Right forelimb (tissue), 1 donor: ENCODE data around the gene DPEP2.
A peak's percentile ranks its signal among the peaks of the same experiment; 100 is the strongest.
"Not testable (repeated sequence)": the region's sequence is repeated elsewhere in the genome, so short reads cannot be mapped to it uniquely, and the experiment has no call there.

ENCODE experiments used
- DNase-seq: peaks from one replicate; pipeline ENCODE4 v3.0.0-alpha.2; 2018

DPEP2 gene

DNA sequence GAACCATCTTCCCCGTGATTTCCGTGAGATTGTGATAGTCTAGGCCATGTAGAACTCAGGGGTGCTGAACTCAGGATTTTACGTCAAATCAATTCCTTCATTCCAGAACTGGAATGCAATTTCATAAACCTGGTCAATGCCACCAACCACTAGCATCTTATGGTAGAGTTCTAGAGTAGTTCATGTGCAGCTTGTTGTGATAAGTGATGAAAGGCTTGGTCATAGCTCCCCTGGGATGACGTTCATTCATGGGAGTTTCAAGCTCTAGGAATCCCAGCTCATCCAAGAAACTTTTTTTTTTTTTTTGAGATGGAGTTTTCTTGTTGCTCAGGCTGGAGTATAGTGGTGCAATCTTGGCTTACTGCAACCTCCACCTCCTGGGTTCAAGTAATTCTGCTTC is 3.7 kb upstream of the DPEP2 start:
- DNase-seq = no peak

DNA sequence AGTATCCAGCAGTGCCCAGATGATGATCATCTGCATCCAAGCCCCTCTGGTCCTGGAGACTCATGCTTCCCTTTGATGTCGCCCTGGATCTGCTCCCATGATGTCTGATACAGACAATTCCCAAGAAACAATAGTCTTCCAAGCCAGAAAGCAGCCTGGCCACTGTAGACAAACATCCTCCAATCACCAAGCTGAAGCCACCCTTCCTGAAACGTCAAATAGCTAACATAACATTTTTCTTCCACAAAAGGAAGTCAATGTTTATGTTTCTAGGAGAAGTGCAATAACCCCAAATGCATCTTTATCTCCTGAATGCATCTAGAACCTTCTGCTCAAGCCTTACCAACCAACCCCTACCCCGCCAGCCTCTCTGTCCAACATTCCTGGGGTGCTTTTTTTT is 1.2 kb upstream of the DPEP2 start:
- no peak for DNase-seq

DNA sequence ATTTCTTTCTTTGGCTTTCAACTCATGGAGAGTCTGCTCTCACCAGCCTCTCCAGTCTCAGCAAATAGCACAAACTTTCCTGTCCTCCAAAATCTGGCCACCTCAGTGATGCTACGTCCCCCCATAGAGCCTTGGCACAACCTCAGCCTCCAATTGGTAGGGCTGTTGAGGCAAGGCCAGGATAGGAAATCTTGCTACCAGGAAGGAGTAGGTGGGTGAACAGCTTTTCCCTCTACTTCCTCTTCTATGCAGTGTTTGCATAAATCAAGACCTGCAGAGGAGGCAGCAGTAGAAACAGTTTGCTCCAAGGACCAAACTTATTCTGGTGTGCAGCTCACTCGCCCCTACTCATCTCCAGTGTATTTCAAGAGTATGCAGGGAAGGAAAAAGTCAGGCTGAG is 701 bp upstream of the DPEP2 start:
- no peak for DNase-seq

DNA sequence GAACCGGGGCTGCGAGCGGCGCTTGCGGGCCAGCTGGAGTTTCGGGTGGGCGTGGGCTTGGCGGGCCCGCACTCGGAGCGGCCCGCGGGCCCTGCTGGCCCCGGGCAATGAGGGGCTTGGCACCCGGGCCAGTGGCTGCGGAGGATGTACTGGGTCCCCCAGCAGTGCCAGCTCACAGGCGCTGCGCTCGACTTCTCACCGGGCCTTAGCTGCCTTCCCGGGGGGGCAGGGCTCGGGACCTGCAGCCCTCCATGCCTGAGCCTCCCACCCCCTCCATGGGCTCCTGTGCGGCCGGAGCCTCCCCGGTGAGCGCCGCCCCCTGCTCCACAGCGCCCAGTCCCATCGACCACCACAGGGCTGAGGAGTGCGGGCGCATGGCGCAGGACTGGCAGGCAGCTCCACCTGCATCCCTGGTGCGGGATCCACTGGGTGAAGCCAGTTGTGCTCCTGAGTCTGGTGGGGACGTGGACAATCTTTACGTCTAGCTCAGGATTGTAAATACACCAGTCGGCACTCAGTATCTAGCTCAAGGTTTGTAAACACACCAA is 979 bp downstream of the DPEP2 start:
- DNase-seq = not testable (repeated sequence)

DNA sequence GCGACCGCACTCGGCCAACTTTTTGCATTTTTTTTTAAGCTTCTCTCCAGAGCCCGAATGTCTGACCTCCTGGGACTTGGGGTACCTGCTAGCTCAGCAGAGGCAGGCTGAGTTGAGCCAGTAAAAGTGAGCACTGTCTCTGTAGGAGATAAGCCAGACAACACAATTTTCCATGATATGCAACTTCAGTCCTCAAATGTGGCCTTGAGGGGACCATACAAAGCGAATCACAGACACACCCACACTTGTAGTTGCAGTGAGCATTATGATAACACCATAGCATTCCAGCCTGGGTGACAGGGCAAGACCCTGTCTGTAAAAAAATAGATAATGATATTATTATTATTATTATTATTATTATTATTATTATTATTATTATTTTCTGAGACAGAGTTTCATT is 2.6 kb downstream of the DPEP2 start:
- no peak for DNase-seq

DNA sequence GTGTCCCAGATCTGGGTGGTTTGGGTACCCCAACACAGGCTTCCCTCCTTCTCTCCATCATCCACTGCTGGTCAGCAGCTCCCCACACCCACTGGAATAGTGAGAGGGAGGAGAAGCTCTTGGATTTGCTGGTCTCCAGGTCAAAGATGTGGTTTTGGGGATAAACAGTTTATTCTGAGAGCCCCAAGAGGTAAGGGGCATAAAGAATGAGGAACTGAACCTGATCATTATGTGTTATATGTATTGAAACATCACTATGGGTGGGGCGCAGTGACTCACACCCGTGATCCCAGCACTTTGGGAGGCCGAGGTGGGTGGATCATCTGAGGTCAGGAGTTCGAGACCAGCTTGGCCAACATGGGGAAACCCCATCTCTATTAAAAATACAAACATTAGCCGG is 3.9 kb downstream of the DPEP2 start:
- no peak for DNase-seq

DNA sequence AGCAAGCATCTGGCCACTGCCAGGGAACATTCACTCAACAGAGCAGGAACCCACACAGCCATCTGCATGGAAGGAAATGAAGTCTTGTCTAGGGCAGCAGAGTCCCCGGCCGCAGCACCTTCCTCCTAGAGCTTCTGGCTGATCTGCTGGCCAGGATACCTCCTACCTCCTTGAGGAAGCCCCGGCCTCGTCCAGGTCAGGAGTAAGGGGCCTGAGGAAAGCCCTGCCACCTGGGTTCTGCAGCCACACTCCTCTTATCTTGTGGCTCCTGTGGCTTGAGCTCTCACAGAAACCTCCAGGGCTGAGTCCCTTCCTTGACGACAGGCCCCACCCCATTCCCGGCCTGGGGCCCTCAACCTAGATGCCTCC is 5.3 kb downstream of the DPEP2 start:
- not testable (repeated sequence) for DNase-seq

DNA sequence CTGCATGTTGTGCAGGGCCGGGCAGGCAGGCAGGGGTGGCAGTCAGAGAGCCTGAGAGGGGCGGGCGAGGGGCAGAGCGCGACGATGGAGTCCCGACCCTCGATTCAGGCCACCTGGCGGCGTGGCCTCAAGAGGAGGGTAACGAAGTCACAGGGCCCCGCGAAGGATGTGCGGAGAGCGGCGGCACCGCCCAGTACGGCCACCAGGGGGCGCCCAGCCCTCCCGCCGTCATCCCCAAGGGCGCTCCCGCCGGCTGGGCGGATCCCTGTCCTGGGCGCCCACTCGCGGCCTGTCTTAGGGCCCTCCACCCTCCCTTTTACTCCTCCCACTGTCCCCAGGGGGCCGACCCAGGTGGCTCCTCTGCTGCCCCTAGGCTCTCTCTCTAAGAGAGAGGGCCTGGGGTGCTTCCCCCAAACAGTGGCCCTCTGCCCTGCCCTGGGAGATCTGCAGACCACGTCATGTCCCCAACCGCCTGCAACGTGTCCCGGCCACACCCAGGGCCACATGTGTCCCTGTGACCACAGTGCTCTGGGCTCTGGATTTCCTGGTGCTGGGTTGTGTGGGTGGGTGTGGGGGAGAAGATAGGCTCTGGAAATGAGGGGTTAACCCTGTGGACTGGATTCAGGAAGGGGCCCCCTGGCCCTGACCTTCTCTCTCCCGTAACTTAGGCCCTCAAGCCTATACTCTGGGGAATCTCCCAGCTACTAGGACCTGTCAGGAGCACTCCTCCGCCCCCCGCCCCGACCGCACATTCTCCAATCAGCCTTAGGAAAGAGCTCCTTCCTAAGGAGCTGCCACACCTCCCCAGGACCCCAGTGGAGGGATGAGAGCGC is 5.9 kb downstream of the DPEP2 start:
- DNase-seq = peak; percentile 82

DNA sequence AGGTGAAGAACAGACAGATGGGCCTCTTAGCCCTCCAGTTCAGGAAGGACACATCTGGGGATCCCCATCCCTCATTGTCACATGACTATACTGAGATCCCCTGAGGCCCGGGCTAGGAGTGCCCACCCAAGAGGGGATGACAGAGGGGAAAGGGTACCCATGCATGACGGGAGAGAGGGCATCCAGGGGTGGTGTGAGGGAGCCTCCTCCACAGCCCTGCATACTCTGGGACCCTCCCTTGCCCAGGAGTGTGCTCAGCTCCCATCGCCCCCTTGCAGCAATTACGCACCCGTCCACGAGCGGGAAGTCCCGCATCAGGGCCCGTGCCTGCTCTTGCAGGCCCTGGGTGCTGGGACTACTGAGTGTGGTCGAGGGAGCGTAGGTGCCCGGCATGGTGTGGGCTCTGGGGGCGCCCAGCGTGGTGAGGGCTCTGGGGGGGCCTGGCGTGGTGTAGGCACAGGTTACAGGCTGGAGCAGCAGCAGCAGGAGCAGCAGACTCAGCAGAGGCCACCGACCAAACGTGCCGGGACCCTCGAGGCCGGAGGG is 6.5 kb downstream of the DPEP2 start:
- DNase-seq = no peak

DNA sequence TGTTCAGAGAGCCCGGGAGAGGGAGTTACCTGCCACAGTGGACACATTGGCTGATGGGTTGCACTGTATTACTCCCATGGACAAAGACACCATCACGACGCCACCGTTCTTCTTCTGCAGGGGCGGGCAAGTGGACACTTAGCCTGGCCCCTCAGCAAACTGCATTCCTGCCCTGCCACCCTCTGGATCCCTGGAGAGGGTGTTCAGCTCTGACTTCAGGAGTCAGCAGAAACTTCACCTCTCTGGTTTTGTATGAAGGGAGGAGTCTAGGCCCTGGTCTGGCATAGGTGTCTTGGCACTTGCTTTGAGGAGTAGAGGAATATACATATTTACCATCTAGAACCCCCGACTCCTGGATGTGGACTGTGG is 9.3 kb downstream of the DPEP2 start:
- DNase-seq = no peak

DNA sequence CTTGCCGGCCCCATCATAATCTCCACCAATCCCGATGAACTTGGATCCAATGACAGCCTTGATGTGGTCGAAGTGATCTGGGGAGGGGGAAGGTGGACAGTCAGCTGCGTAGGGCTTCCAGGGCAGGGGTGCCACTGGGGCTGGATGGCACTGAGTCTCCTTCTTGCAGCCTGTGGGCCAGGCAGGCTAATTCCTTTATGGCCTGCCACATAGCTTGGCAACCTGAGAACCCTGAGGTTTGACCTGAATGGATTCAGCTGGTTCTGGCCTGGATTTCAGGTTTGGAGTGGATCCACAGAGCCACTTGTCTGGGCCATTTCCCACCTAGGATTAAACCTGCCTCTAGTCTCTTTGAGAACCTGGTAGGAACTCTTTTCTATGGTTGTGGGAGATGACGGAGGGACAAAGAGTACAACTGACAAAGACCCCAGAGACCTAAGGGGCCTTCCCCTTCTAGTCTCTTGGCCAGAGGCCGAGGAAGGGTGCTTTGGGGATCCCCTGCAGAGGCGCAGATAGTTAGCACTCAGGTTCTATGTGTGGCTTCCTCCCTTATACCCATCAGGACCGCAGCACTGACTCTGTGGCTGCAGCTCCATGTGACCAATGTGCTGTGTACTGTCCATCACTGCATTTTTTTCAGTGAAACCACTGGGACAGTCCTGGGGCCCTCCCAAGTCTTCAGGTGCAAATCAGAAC is 9.8 kb downstream of the DPEP2 start:
- DNase-seq = no peak

DNA sequence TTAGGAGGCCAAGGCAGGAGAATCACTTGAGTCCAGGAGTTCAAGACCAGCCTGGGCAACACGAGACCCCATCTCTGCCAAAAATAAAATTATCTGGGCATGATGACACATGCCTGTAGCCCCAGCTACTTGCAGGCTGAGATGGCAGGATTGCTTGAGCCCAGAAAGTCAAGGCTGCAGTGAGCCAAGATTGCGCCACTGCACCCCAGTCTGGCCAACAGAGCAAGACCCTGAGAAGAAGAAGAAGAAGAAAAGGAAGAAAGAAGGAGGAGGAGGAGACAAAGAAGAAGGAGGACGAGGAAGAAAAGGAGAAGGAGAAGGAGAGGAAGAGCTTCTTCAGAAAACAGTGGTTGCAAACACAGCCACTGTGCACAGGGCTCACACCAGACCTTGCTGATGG is 10.6 kb downstream of the DPEP2 start:
- DNase-seq = no peak

DNA sequence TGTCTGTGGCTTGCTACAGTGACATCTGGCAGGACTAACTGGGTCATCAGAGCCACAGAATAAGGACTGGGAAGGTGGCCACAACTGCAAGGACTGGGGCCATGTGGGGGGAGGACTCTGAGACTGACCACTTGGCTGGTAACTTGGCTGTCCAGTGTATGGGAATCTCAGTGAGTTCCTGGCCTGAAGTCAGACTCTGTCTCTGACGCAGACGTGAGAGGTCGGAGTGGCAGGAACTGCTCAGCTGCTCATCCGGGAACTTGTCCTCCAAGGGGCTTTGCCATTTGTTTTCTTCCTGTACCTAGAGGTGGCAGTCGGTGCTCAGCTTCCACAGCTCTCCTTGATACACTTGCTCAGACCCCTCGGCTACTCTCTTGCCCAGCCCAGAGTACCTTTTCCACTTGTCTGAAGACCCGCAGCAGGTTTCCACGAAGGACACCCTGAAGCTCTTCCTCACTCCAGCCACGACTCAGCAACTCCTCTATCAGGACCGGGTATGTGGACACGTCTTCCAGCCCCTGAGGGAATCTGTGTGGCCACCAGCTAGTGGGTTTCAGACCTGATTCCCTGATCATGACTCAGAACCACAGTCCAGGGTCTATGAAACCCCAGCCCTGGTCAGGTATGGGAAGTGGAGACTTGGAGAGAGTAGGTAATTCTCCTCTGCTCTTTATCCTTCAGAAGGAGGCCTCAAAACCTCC is 11.7 kb downstream of the DPEP2 start:
- DNase-seq = no peak

DNA sequence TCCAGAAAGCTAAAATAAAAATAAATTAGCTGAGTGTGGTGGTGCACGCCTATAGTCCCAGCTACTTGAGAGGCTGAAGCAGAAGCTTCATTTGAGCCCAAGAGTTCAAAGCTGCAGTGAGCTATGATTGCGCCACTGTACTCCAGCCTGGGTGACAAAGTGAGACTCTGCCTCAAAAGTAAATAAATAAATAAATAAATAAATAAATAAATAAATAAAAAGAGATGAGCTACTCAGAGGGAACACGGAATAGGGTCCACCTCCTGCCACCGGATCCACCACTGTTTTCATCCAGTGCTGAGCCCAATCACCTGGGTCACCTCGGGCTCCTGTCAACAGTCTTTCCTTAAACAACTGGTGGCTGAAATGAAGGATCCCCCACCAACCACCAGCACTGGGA is 12.3 kb downstream of the DPEP2 start:
- no peak for DNase-seq

DNA sequence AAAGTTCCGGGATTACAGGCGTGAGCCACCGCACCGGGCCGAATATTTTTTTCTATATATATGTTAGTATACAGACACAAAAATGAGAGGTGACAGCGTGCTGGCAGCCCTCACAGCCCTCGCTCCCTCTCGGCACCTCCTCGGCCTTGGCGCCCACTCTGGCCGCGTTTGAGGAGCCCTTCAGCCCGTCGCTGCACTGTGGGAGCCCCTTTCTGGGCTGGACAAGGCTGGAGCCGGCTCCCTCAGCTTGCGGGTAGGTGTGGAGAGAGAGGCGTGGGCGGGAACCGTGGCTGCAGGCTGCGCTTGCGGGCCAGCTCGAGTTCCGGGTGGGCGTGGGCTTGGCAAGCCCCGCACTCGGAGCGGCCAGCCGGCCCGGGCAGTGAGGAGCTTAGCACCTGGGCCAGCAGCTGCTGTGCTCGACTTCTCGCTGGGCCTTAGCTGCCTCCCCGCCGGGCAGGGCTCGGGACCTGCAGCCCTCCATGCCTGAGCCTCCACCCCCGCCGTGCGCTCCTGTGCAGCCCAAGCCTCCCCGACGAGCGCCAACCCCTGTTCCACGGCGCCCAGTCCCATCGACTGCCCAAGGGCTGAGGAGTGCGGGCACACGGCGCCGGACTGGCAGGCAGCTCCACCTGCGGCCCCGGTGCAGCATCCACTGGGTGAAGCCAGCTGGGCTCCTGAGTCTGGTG is 17.1 kb downstream of the DPEP2 start:
- no peak for DNase-seq

DNA sequence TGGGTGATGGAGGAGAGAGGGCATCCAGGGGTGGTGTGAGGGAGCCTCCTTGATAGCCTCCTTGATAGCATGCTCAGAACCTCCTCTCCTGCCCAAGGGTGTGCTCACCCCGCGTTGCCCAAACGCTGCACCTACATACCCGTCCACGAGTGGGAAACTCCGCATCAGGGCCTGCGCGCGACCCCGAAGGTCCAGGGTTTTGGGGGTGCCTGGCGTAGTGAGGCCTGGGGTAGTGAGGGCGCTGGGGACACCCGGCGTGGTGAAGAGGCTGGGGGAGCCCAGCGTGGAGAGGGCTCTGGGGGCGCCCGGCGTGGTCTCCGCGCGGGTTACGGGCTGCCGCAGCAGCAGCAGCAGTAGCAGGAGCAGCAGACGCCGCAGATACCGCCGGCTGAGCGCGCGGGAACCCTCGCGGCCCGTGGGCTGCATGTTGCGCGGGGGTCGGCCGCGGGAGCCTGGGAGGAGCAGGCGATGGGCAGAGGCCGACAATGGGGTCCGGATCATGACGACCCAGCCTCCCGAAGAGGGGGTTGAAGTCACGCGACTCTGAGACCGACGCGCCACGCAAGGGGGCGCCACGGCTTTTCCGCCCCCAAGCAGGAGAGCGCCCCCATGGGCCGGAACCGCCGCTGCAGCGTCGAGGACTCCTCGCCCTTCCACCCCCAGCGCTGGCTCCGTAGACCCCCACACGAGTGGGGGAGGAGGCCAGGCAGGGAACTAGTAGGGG is 19.2 kb downstream of the DPEP2 start, which contains the start of gene DPEP3:
TSS of gene DPEP3 (minus strand) at position 545 of the 724 bp plus-strand sequence. CDS start at position 426, 119 bp downstream.
- no peak for DNase-seq

DNA sequence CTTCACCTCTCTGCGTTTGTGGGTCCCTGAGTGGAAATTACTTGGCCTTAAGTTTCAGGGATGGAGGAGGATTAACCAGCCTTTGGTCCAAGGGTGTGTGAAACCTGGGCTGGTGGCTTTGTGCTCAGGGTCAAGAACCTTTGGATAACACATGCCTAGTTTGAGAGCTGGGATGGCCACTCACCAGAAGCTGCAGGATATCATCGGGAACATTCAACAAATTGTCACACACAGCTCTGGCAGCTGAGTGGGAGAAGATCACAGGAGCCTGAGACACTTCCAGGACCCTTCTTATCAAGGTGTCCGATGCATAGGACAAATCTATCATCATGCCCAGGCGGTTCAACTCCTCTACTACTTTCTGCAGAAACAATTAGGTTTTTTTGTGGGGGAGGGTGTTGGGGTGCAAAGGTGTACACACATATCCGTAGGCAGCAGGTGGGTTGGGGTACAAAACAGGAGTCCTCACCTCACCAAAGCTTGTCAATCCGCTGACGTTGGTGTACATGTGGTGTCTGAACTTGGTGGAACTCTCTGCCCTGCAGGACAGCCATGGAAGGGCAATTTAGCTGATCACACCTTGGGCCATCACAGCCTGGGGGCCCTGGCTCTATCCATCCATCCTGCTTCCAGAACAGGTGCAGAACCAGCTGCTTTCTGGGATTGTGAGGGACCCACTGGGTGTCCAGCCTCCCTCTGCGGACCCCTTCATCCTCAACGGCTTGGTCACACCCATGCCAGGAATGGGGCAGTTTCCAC is 21.6 kb downstream of the DPEP2 start:
- no peak for DNase-seq

DNA sequence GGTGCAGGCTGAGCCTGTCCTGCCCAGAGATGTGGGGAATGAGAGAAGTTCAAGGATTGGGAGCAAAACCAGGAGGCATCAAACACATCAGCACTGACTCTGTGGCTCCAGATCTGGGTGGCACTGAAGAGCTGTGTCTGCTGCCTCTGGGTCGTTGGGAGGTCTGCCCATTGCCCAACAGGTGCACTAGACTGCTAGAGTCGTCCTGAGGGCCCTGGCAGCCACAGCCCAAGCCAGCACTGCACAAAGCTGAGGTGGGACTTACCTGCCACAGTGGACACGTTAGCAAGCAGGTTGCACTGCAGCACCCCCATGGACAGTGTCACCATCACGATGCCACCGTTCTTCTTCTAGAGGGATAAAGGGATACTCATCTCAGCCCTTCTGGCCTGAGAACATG is 22.3 kb downstream of the DPEP2 start:
- no peak for DNase-seq

DNA sequence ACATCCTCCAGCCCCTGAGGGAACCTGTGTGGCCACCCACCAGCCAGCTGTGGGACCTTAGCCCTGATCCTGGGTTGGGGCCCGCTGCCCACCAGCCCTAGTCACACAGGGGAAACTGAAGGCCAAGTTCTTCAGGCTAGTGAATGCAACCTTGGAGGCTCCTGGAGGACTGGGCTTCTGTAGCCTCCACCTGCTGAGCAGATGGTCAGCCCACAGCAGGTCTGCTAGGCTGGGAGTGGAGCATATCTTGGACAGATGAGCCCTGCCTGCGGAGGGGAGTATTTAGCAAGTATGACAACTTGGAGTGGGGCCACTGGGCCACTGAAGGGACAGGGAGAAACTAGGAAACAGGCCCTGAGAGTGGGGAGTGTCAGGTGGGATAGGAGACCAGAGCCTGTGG is 23.1 kb downstream of the DPEP2 start:
- DNase-seq = no peak

DNA sequence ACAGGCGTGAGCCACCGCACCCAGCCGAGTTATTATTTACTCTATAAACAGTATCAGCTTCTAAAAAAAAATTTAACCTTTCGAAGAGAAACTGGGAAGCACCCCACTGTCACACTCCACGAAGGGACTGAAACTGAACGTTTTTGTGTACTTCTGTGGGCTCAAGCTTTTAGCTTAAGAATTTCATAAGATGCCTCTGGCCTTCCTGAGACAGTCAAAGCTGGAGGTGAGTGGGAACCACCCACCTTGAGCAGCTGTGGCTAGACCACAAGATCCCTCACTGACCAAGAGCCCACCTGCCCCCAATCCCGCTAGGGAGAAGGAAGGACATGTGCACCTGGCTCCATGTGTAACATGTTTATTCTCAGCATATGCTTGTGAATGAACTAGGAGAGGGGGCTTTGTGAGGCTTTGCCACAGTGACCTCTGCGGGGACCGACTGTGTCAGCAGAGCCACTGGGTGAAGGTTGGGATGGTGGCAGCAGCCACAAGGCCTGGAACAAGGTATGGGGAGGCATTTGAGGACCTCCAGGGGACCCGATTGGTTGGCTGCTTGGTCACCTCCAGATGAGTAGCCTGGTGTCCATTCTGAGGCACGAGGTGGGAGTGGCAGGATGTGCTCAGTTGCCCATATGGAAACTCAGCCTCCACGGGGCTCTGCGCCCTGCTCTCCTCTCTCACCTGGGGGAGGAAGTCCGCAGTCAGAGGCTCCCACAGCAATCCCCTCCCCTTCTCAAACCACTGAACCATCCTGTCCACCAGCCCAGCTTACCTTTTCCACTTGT is 23.8 kb downstream of the DPEP2 start:
- DNase-seq = no peak
